Hepatic stellate cell (primary cell): Measurements from ENCODE around the gene KMT2C.
"Not testable (repeated sequence)": the region's sequence is repeated elsewhere in the genome, so short reads cannot be mapped to it uniquely, and the experiment has no call there.

ENCODE experiments used
- DNase-seq: peaks from one replicate; pipeline ENCODE4 v3.0.0; 2011; ENCODE audit warnings: low spot score

KMT2C gene

GRCh38 chr7:152307902-152308301 lies 127.9 kb downstream of the KMT2C start:
- no peak for DNase-seq

- not testable (repeated sequence) for DNase-seq
Observed at GRCh38 chr7:152299542-152300143, 136.2 kb downstream of the KMT2C start.

GRCh38 chr7:152292897-152293296 lies 142.9 kb downstream of the KMT2C start:
- DNase-seq = no peak

- not testable (repeated sequence) for DNase-seq
Observed at GRCh38 chr7:152286972-152287371, 148.8 kb downstream of the KMT2C start.

GRCh38 chr7:152286219-152286618 lies 149.6 kb downstream of the KMT2C start:
- DNase-seq = not testable (repeated sequence)

GRCh38 chr7:152284998-152285397 lies 150.8 kb downstream of the KMT2C start:
- DNase-seq = not testable (repeated sequence)

GRCh38 chr7:152277687-152278086 lies 158.1 kb downstream of the KMT2C start:
- DNase-seq = not testable (repeated sequence)

GRCh38 chr7:152270427-152270826 lies 165.4 kb downstream of the KMT2C start:
- not testable (repeated sequence) for DNase-seq

- DNase-seq = not testable (repeated sequence)
Observed at GRCh38 chr7:152266859-152267258, 168.9 kb downstream of the KMT2C start.

- DNase-seq = not testable (repeated sequence)
Observed at GRCh38 chr7:152264915-152265314, 170.9 kb downstream of the KMT2C start.

- not testable (repeated sequence) for DNase-seq
Observed at GRCh38 chr7:152262146-152262545, 173.7 kb downstream of the KMT2C start.

- not testable (repeated sequence) for DNase-seq
Observed at GRCh38 chr7:152259645-152260044, 176.2 kb downstream of the KMT2C start.

GRCh38 chr7:152247851-152248250 lies 188.0 kb downstream of the KMT2C start:
- DNase-seq = not testable (repeated sequence)

GRCh38 chr7:152245417-152245816 lies 190.4 kb downstream of the KMT2C start:
- not testable (repeated sequence) for DNase-seq

- DNase-seq = not testable (repeated sequence)
Observed at GRCh38 chr7:152243464-152243863, 192.3 kb downstream of the KMT2C start.

GRCh38 chr7:152241301-152241700 lies 194.5 kb downstream of the KMT2C start:
- DNase-seq = not testable (repeated sequence)

GRCh38 chr7:152236306-152236705 lies 199.5 kb downstream of the KMT2C start:
- not testable (repeated sequence) for DNase-seq

- DNase-seq = not testable (repeated sequence)
Observed at GRCh38 chr7:152234421-152234820, 201.4 kb downstream of the KMT2C start.

GRCh38 chr7:152231089-152231488 lies 204.7 kb downstream of the KMT2C start:
- no peak for DNase-seq

GRCh38 chr7:152219556-152219955 lies 216.2 kb downstream of the KMT2C start:
- DNase-seq = not testable (repeated sequence)

GRCh38 chr7:152208766-152209165 lies 227.0 kb downstream of the KMT2C start:
- not testable (repeated sequence) for DNase-seq

GRCh38 chr7:152204417-152204816 lies 231.4 kb downstream of the KMT2C start:
- not testable (repeated sequence) for DNase-seq

GRCh38 chr7:152203095-152203494 lies 232.7 kb downstream of the KMT2C start:
- DNase-seq = no peak

GRCh38 chr7:152202056-152202455 lies 233.7 kb downstream of the KMT2C start:
- DNase-seq = no peak
